Left renal pelvis (tissue), 4 donors: ENCODE results near the gene IL16. TPM values are rescaled to one million over a fixed set of nuclear protein-coding genes. Genes with fewer than 3 reads are reported as not detected.

ENCODE experiments used
- DNase-seq, 4 donors: peaks; one replicate each; pipeline ENCODE4 v3.0.0-alpha.2; 2013; ENCODE audit warnings: low read depth in 4 of 4, low spot score in 3 of 4
- polyA plus RNA-seq, 4 donors: library from polyadenylated mRNA; unstranded; fragments of 120-200 nt; gene quantifications; one replicate each; pipeline ENCODE4 v1.2.1, GENCODE V29; 2013; ENCODE audit not compliant: insufficient read length in 4 of 4

IL16 gene
- polyA plus RNA-seq, 4 donors, result 4.1 to 7.1 (median 5.6) TPM

- no peak for DNase-seq
These were observed 22.4 kb upstream of the IL16 start for GRCh38 chr15:81174125-81174791.

- DNase-seq, result no peak
These were observed 21.8 kb upstream of the IL16 start for GRCh38 chr15:81174792-81175327.

GRCh38 chr15:81175496-81175895 lies 21.2 kb upstream of the IL16 start:
- no peak for DNase-seq

GRCh38 chr15:81176291-81176893 lies 20.3 kb upstream of the IL16 start:
- no peak for DNase-seq

- DNase-seq, result no peak
These were observed 18.3 kb upstream of the IL16 start for GRCh38 chr15:81178365-81178764.

DNA sequence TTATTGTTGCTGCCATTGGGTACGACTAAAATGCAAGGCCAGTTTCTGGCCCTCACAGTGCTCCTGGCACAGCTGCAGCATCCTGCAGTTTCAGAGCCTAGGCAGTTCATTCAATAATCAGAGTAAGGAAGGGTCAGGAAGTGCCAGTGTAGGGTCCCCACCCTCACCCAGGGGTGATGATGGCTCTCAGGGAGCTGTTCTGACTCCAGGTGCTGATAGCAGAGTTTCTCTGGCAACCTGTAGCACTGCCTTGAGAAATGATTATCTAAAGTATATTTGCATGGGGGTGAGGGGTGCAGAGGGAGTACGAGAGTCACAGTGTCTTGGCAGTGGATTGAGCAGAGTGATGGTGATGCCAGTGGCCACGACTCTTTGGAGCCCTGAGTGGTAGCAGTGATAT lies 15.5 kb upstream of the IL16 start:
- no peak for DNase-seq

GRCh38 chr15:81182031-81182755 lies 14.5 kb upstream of the IL16 start:
- DNase-seq, result no peak

DNA sequence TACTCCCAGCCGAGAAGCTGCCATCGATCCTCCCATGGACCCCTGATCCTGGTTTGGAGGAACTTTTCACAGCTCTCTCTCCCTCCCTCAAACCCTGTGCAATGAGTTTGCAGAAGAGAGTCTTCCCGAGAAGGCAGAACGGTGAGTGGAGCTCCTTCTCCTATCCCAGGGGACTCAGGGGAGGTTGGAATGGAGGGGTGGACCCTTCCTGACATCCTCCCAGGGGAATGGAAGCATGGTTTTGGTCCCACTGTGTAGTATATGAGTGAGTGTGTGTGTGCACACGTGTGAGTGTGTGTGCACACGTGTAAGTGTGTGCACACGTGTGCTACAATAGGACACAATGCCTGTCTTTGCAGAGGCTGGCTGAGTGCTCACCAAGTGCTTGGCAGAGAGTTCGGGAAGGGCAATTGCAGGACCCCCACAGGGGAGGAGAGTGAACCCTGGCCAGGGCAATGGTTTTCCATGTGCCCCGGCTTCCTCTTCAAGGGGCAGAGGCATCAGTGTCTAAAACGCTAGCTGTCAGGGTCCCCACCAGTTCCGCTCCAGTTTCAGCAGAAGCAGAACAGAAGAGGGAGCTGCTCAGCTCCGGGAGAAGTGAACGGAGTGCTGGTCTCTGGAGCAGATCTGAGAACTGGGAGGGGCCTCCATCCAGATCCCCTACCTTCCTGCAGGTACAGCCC lies 13.8 kb upstream of the IL16 start:
- DNase-seq, result no peak

DNA sequence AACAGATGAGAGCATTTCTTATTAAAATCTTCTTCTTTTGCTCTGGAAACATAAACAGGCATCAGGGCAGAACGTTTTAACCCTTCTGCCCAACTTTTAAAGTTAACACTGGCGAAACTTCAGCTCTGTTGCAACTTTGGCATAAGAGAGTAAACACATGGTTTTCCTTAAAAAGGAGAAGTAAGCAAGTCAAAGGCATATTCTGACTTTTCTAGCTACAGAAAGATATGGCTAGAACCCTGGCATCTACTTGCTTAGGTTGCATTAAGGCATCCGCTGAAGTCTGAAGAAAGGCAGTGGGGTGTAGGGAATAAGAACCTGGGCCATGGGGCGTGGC lies 13.3 kb upstream of the IL16 start:
- DNase-seq, result no peak

GRCh38 chr15:81184188-81184587 lies 12.5 kb upstream of the IL16 start:
- no peak for DNase-seq

- no peak for DNase-seq
These were observed 10.9 kb upstream of the IL16 start for GRCh38 chr15:81185631-81186295.

DNA sequence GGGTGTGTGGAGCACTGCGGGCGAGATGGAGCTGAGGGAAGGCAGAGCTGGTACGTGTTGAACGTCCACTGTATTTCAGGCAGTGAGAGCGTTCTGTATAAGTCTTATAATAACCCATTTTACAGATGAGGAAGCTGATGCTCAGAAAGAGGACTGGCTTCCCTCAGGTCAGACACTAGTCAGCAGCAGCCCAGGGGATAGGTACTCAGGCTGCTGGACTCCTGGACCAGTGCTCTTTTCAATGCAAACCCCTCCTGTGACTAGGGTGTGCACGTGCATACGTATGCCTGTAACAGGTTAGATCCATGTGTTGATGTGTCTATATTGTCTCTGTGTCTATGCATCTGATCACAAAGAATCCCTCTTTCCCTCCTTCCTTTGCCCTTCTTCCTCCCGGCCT lies 8.3 kb upstream of the IL16 start:
- DNase-seq, result no peak

DNA sequence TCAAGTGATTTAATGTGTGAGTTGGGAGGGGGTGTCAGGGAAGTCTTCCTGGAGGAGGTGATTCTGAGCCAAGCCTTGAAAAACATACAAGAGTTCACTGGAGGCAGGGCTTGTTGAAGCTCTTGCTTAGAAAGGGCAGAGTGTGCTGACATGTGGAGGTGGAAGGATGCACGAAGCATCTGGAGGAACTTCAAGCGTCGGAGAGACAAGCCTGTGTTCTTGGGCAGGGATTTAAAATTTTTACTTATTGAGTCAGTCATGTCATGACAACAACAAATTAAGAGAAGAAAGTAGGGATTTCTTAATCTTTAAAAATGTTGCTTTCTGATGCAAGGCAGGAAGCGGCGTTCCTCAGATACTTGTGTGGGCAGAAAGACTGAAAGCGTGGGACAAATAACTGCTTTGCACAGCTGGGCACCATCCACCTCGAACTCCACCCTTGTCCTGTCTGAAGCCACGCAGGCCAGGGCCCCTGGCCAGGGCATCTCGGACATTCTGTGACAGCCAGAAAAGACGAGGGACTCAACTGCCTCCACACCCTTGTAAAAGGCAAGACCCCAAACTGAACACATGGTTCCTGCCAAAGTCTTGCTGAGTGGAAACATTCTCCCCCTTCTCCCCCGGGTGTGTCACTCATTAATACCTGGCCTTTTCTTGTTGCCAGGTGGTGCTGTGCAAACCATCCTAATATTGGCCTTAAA lies 6.9 kb upstream of the IL16 start:
- DNase-seq, result no peak

DNA sequence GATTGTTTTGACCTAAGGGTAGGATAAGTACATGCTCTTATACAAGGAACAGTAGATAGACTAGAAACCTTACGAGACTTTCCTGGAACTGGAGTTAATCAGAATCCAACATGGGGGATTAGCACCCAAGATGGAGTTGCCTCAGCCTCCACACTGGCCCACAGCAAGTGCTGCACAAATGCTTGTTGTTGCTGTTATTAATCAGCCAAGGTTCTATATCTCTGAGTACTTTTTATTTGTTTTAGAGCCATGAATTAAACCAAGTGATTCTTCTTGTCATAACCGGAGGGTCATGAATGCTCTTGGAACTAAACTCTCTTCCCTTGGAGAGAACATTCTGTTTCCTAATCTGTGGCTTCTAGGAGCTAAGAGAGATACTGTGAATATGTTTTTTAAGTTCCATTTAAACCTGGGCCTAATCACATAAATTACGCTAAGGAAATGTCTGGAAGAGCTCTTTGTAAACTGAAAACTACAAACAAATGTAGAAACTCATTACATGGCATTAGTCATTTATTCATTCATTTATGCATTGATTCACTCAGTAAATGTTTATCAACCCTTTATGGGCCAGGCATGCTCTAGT lies 5.7 kb upstream of the IL16 start:
- DNase-seq, result no peak

DNA sequence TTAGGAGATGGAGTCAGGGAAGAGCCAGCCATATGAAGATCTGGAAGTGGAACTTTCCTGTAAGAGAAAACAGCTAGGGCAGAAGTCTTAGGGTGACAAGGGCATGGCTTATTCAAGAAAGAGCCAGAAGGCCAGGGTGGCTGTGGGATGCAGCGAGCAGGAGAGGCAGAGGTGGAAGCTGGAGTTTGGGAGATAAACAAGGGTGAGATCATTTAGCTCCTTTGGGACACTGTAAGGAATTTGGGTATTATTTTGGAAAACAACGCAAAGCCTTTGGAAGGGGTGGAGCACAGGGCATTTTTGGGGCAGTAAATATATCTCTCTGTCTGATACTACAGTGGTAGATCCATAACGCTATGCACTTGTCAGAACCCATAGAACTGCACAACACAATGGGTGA lies 5.0 kb upstream of the IL16 start:
- no peak for DNase-seq

GRCh38 chr15:81194723-81195122 lies 2.0 kb upstream of the IL16 start:
- no peak for DNase-seq

- DNase-seq, result no peak
These were observed 1.3 kb upstream of the IL16 start for GRCh38 chr15:81195339-81195864.

GRCh38 chr15:81197255-81197630 lies 564 bp downstream of the IL16 start:
- DNase-seq, result no peak

- DNase-seq, result no peak
These were observed 1.1 kb downstream of the IL16 start for GRCh38 chr15:81197688-81198281.
